IPS-18c (cell line): ENCODE data around the gene COBLL1.

ENCODE experiments used
- H3K4me3 ChIP-seq: 2 replicates; pipeline ENCODE4 v1.7.0; 2013; ENCODE audit warnings: low read depth, mild to moderate bottlenecking, low read length, moderate library complexity; ENCODE audit not compliant: insufficient read depth
- H3K9me3 ChIP-seq: one replicate; pipeline ENCODE4 v1.6.1; 2013; ENCODE audit warnings: mild to moderate bottlenecking, low read length, moderate library complexity; ENCODE audit not compliant: control insufficient read depth, insufficient read depth

Gene COBLL1

GRCh38 chr2:164755952-164756351 is 85.7 kb downstream of the COBLL1 start:
- Histone ChIP-seq H3K9me3 (no peaks in the 10 kb centered on the region), H3K4me3 (no peak overlapping the region)

- H3K9me3 ChIP-seq = no peaks in the 10 kb centered on the region
Measured at GRCh38 chr2:164754157-164755093, 87.2 kb downstream of the COBLL1 start.

GRCh38 chr2:164752956-164753355 is 88.7 kb downstream of the COBLL1 start:
- no peaks in the 10 kb centered on the region for H3K9me3 ChIP-seq

More at GRCh38 chr2:164754157-164755093, 87.2 kb downstream of the COBLL1 start:
- H3K4me3 ChIP-seq = no peak overlapping the region

GRCh38 chr2:164747783-164748433 is 93.7 kb downstream of the COBLL1 start:
- no peaks in the 10 kb centered on the region for H3K9me3 ChIP-seq
- no peak overlapping the region for H3K4me3 ChIP-seq

More at GRCh38 chr2:164752956-164753355, 88.7 kb downstream of the COBLL1 start:
- H3K4me3 ChIP-seq = no peak overlapping the region

- no peak overlapping the region for H3K4me3 ChIP-seq
- H3K9me3 ChIP-seq = no peaks in the 10 kb centered on the region
Measured at GRCh38 chr2:164747140-164747539, 94.5 kb downstream of the COBLL1 start.

GRCh38 chr2:164746713-164747112 is 94.9 kb downstream of the COBLL1 start:
- no peak overlapping the region for H3K4me3 ChIP-seq
- H3K9me3 ChIP-seq = no peaks in the 10 kb centered on the region

- H3K9me3 ChIP-seq = no peaks in the 10 kb centered on the region
- H3K4me3 ChIP-seq = no peak overlapping the region
Measured at GRCh38 chr2:164745012-164745797, 96.4 kb downstream of the COBLL1 start.

GRCh38 chr2:164742738-164743317 is 98.8 kb downstream of the COBLL1 start:
- Histone ChIP-seq H3K9me3 (no peaks in the 10 kb centered on the region), H3K4me3 (no peak overlapping the region)

- no peaks in the 10 kb centered on the region for H3K9me3 ChIP-seq
- no peak overlapping the region for H3K4me3 ChIP-seq
Measured at GRCh38 chr2:164739966-164740365, 101.7 kb downstream of the COBLL1 start.

- Histone ChIP-seq H3K9me3 (no peaks in the 10 kb centered on the region), H3K4me3 (no peak overlapping the region)
Measured at GRCh38 chr2:164737612-164738081, 104.0 kb downstream of the COBLL1 start.

- Histone ChIP-seq H3K9me3 (no peaks in the 10 kb centered on the region), H3K4me3 (no peak overlapping the region)
Measured at GRCh38 chr2:164735309-164735919, 106.2 kb downstream of the COBLL1 start.

- Histone ChIP-seq H3K4me3 (no peak overlapping the region), H3K9me3 (no peaks in the 10 kb centered on the region)
Measured at GRCh38 chr2:164734196-164734595, 107.4 kb downstream of the COBLL1 start.

- H3K4me3 ChIP-seq = no peak overlapping the region
- no peaks in the 10 kb centered on the region for H3K9me3 ChIP-seq
Measured at GRCh38 chr2:164725542-164725941, 116.1 kb downstream of the COBLL1 start.

GRCh38 chr2:164722616-164723338 is 118.8 kb downstream of the COBLL1 start:
- Histone ChIP-seq H3K9me3 (no peaks in the 10 kb centered on the region), H3K4me3 (no peak overlapping the region)

- no peaks in the 10 kb centered on the region for H3K9me3 ChIP-seq
- H3K4me3 ChIP-seq = no peak overlapping the region
Measured at GRCh38 chr2:164721430-164721829, 120.2 kb downstream of the COBLL1 start.
